Stimulated activated CD8-positive, alpha-beta memory T cell treated with anti-CD3 and anti-CD28 coated beads, Interleukin-7, amount 100 ng/mL, for 1 hour (primary cell): ENCODE measurements around the gene PIM3.
"Not testable (repeated sequence)": the region's sequence is repeated elsewhere in the genome, so short reads cannot be mapped to it uniquely, and the experiment has no call there.

Experiments used
- DNase-seq, 2 donors: peaks; one replicate each; pipeline ENCODE4 v3.0.0-alpha.2; 2020; ENCODE audit warnings: low read depth in 2 of 2

PIM3 gene

DNA sequence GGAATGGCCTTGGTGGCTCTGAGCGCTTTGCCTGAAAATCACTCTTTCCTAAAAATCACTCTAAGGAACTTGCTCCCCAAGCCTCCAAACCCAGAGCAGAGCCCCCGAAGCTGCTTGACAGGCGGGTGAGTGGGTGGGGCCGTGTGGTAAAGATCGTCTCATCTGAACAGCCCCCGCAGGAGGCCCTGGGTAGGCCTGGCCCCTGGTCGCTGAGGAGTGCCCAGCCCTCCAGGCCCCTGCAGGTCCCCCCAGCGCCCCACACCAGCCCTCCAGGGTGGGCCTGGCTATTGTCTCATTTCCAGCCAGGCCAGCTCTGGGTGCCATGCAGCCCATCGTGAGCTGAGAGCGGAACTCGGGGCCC, 17.2 kb upstream of the PIM3 start:
- DNase-seq, result no peak

DNA sequence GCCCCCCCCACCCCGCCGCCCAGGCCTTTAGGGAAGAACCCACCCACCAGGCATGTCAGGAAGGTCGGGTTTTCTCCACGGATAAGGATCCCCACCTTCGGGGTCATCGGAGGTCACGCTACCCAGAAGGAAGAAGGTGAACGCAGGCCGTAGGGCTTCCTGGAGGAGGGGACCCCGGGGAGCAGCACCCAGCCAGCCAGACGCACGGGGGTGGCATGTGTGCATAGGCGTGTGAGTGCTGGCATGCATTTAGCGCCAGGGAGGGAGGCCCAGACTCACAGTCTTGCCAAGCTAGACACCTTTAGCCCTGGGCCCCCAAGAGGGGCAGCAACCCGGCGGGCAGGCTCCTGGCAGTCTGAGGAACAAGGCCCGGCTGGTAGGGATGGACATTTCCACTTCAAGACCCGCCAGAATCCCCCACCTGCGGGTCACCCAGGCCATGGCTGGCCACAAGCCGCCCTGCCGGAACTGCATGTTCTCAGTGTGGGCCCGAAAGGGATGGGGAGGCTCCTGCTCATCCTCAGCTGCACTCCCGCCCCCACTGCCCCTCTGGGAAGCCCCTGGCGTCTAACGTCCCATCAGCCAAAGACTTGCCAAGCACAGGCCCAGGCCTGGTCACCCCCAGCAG, 16.7 kb upstream of the PIM3 start:
- DNase-seq, result no peak

DNA sequence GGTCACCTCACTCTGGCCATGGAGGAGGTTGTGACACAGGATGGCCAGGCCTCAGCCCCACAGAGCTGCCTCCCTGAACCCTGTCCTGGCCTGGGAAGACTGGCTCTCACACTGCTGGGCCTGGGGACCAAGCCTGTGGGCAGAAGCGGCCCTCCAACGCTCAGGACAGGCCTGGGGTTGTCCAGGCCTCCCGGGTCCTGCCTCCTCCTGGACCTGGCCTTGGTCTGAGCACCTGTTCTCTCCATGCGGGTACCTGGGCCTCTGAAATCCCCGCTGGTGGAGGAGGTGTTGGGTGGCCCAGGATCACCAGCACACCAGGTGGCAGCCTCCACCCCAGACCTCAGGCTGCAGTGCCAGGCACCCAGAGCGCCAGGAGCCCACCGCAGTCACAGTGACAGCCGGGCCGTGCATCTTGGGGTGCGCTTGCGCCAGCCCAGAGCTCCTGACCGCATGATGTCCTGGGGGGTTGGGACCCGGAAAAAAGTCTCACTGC, 16.1 kb upstream of the PIM3 start:
- no peak for DNase-seq

DNA sequence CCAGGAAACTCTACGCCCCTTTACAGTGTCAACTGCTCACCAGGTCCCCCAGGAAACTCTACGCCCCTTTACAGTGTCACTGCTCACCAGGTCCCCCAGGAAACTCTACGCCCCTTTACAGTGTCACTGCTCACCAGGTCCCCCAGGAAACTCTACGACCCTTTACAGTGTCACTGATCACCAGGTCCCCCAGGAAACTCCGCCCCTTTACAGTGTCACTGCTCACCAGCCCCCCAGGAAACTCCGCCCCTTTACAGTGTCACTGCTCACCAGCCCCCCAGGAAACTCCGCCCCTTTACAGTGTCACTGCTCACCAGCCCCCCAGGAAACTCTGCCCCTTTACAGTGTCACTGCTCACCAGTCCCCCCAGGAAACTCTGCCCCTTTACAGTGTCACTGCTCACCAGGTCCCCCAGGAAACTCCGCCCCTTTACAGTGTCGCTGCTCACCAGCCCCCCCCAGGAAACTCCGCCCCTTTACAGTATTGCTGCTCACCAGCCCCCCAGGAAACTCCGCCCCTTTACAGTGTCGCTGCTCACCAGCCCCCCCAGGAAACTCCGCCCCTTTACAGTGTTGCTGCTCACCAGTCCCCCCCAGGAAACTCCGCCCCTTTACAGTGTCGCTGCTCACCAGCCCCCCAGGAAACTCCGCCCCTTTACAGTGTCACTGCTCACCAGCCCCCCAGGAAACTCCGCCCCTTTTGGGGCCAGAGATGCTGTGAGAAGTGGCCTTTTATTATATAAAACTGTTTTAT, 15.4 kb upstream of the PIM3 start:
- not testable (repeated sequence) for DNase-seq

DNA sequence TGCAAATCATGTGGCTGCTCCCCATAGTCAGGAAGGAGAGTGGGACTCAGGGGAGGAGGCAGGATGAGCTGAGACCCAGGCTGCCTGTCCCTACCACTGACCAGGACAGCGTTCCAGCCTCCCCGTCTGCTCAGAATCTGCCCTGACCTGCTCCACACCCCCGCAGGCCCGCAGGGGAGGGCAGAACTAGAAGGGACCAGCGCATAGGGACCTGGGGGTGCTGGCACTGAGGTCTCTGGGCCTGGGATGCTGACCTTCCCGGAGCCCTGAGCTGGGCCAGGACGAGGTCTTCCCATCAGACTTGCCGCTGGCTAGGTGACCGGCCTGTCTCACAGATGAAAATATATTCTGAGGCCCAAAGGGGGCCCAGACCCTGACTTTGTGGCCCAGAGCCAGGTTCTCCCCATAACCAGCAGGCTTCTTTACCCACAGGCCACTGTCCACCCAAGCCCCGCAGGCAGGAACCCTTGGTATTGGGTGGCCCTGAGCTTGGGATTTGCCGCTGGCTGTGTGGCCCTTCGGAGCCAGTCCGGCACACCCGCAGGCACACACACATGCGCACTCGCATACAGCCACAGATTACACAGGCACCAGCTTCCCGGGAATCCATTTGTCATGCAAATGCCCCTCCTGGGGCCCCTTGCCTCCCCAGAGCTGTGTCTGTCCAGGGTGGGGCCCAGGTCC, 13.8 kb upstream of the PIM3 start:
- no peak for DNase-seq

DNA sequence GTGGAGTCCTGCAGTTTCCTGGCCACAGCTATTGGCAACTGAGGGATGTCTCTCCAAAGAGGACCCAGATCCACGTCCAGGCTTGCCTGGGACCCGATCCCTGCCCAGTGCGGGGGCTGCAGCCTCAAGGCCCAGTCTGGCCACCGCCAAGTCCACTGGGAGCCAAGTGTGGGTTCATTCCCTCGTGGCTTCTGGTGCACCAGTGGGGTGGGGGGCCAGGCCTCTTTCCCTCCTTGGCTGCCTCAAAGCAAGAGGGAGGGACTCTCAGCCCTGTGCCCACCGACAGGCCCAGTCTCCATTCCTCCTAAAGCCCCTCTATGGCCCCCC, 13.3 kb upstream of the PIM3 start:
- DNase-seq, result no peak

DNA sequence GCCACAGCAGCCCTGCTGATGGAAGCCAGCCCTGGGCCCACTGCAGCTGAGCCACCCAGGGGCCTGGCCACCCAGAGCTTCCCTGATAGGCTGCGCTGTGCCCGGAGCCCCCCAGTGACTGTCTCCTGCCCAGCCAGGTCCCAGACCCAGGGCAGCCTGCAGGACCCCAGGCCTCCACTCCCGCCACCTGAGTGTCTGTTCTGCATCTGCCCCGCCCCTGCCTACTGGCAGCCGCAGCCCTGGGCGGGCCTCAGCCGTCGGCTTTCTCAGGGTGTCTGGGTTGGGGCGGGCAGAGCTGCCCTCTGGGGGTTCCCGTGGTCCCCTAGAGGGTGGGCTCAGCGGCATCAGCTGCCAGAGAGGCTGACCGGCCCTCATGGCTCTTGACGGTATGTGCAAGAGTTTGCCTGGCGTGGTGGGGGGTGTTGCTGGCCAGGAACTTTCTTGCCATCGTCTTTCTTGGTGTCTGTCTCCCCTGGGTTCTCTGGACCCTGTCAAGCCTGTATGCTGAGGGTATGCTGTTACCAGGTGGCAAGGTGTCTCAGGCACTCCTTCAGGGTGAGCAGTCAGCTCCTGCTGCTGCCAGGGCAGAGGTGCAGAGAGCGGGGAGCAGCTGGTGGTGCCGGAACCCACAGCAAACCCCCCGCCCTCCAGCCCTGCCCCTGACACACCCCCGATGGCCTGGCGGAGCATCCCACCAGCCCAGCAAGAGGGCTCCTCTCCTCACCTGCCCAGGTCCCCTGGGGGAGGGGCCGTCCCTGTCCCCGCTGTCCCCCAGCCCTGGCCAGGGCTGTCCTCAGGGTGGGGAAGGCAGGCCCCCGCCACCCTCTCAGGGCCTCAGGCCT, 12.2 kb upstream of the PIM3 start:
- no peak for DNase-seq

DNA sequence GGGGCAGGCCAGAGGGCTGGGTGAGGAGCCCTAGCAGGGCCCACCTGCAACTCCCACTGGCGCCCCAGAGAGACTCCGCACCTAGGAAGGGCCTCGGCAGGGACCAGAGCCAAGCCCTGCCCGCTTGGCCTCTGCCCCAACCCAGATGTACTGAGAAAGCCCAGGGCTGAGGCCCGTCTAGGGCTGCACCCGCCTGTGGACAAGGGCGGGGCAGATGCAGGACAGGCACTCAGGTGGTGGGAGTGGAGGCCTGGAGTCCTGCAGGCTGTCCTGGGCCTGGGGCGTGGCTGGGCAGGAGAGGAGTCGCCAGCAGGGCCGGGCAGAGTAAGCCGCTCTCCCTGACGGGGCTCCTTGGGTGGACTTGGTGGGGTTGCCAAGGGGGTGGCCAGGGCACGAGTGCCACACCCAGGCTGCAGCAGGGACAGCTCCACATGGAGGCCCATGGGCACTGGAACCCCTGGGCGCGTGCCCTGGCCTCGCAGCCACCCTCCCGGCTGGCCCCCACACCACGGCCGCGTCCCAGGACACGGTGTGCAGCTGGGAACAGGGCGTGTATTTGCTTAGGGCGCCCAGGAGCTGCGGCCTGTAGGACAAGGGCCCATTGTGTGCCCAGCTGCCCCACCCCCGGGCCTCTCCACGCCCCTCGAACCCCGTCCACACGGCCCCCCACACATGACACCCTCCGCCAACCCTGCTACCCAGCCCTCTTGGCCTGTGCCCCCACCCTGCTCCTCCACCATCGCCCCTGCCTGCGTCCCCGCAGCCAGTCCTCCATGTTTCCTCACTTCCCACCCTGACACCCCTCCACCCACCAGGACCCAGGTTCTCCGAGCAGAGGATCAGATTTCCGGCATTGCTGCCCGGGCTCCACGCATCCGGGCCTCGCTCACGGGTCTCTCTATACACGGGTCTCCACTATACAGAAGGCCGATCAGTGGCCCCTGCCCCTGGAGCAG, 11.3 kb upstream of the PIM3 start:
- no peak for DNase-seq

DNA sequence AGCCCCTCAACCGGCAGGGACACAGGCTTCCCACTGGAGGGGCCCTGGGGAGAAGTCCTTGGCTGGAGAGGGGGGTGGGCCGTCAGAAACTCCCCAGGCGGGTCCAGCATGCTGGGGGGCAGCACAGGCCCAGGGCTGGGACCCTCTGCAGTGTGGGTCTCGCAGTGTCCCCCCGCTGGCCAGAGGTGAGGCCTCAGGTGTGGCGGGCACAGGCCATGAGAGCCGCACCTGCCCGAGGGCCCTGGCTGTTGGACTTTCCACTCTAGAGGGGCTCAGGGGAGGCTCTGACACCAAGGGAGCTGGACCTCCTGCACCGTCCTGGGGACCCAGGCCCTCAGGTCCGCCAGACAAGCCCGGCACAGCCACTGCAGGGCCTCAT, 10.7 kb upstream of the PIM3 start:
- no peak for DNase-seq

DNA sequence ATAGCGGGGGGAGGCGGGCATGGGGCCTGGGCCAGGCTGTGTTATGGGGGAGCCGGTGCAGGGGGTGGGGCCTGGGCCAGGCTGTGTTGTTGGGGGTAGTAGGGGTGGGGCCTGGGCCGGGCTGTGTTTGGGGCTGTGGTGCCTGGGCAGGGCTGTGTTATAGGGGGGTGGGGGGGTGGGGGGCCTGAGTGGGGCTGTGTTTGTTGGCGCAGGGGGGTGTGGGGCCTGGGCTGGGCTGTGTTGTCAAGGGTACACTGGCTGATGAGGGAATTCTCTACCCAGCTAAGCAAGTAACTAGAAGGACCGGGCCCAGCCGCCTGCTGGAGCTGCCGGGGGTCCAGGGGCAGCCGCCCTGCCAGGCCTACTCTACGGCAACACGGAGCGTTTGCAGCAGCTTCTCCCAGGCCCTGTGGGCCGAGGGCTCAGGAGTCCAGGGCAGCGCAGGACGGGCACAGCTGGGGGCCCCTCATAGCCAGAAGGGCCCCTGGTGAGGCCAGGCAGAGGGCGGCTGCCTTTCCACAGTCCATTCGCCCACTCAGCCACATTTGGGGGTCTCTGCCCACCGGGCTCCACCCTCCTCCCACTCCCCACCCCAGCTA, 10.1 kb upstream of the PIM3 start:
- DNase-seq, result no peak

DNA sequence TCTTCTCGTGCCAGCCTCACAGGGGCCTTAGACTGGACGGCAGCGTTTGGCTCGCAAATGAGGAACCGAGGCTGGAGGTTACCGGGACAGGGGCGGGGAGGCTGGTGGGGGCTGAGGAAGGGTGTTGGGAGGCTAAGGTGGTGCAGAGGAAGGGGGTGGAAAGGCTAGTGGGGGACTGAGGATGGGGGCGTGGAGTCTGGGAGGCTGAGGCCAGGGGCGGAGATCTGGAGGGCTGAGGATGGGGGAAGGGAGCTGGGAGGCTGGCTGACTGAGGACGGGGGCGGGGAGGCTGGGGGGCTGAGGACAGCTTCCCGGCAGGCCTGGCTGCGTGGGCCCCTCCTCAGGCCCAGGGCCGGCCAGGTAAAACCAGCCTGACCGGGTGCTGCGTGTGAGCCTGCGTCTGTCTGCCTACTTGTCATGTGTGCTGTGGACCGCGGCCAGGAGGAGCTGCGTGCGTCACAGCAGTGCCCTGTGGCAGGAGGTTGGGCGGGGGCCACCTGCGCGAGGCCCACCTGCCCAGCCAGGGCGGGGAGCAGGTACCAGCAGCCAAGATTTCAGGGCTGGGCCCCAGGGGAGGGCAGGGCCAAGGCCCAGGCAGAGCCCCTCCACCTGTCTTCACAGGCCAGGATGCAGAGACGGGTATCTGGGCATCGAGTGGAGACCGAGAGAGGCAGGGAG, 9.4 kb upstream of the PIM3 start:
- DNase-seq, result no peak

DNA sequence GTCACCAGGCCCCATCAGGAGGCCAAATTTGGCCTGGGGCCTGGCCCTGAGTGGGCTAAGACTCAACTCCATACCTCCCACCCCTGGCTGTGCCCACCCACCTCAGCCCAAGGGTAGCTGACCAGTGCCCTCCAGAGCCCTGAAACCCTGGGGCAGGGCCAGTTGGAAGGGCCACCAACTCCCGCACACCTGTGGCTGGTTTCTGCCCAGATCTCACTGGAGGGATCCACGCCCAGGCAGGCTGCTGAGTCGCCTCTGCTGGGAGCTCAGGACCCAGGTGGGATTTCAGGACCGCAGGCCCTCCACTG, 8.9 kb upstream of the PIM3 start:
- no peak for DNase-seq

DNA sequence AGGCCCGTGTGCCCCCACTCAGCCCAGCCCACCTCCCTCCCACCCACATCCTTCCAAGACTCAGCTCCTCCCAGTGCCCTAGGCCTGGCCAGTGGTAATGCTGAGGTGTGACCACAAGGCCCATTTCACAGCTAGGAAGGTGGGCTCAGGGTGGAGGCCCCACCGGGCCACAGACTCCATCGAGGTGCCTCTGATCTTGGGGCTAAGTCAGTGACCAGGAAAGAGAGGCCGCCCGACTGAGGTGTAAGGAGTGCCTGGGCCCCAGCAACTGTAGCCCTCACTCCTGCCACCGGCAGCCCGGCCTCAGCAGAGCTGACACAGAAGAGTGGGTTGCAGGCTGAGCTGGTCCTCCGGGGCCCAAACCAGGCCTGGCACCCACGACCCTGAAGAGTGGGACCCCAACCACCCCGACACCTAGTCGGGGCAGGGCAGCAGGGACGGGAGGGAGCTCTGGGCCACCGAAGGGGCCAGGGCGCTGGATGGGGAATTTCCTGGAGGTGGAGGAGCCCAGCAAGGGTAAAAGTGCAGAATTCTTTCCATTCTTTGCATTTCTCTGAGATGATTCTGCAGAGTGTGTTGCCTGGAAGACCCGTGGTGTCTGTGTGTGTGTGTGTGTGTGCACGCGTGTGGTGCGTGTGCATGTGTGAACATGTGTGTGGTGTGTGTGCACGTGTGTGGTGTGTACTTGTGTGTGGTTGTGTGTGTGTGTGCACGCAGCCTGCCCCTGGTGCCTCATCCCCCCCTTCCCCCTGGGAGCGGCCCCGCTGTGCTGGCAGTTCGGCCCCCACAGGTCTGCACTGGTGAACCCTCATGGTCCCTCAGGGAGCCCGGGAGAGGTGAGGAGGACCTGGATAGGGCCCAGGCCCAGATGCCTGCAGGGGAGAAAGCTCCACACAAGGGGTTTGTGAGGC, 8.3 kb upstream of the PIM3 start:
- DNase-seq, result no peak

DNA sequence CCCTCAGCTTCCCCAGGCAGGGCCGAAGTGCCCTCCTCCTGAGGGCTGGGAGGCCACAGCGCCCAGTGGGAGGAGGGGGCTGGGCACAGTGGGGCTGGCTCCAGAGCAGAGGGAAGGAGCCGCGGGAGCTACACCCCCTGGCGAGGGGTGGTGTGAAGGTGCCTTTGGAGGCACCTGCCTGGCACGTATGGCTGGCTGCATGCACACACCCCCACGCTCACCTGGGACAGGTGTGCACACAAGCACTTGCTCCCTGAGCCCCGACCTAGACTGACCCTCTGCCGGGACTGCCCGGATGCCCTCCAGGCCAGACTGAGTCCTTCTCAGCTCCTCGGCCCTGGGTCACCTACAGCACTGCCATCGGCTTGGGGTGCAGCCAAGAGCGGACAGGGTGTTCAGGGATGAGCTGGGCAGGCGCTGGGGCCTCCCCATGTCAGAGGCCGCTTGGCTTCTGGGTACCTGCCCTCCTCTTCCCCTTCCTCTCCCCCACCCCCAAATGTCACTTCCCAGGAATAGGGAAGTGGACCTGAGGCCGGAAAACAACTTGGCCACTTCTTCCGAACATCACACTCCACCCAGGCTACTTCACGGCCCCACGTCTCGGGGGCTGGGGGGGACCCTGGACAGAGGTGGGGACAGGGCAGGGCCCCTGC, 7.4 kb upstream of the PIM3 start:
- DNase-seq, result no peak

DNA sequence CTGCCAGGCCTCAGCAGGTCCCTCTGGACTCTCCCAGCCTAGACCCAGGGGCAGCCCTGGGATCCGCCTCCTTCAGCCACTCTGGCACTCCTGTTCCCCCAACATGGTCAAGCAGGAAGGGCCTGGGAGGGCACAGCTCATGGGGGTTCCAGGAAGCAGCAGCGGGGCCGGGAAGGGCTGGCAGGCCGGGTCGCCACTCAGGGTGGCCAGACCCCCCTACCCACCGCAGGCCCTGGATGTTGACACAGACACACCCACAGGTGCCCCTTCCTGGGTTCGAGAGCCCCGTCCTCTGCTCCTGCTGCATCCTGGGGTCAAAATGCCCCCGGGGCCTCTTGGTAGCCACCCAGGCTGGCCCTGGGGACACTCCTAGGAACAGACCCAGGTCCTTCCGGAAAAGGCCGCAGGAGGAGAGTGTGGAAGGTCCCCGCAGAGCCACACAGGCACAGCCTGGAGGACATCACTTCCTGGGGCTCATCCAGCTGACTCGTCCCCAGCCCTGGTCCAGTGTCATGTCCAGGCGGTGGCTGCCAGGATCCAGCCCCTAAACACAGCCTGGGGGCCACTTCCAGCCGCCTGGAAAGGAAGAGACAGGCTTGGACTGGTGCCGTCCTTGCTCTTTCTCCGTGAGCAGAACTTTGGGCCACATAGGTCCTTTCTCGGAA, 6.8 kb upstream of the PIM3 start:
- no peak for DNase-seq

DNA sequence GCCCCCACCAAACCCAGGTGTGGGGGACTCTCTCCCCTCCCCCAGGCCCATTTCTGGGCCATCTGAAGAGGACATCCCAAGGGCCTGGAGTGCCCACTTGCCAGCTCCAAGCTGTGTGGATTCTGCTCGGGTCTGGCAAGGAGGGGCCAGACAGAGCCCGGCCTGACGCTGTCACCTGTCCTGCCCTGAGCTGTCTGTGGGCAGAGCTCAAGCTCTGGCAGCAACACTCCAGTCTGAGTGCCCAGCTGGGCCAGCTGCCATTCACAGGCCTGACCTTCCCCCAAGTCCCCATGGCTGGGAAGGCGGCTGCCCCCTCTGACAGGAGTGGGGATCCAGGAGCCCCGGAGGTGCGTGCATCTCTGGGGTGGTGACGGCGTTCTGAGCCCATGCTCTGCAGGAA, 6.2 kb upstream of the PIM3 start:
- DNase-seq, result no peak

DNA sequence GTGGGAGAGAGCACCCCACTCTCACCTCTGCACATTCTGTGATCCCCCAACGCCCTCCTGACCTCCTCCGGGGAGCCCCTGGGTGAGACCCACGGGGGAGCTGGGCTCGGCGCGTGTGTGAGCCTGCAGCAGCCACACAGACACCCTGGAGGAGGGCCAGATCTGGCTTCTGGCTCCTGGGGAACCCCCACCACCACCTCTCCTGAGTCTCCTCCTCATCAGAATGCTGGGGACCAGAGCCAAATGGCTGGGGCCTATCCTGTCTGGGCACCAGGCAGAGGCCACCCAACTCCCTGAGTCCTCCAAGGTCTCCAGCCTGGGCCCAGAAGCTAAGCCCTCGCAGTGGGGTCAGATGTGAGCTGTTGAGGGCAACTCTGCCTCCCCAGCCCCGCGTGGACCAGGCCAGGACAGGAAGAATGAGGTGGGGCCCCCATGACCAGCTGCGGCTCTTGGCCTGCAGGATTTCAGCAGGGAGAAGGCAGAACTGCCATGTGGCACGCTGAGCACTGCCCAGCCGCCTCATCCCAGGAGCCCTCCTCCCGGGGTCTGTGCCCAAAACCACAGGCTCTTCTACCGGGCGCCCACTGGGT, 5.5 kb upstream of the PIM3 start:
- no peak for DNase-seq
